HG03135 (cell line): Measurements from ENCODE around the gene KCNQ1OT1.

Source experiments
- ATAC-seq: cut with Tn5 transposase; IDR thresholded peaks from one replicate; pipeline ENCODE4 v1.9.1; 2021; ENCODE audit warnings: mild to moderate bottlenecking, moderate library complexity; ENCODE audit not compliant: unreplicated experiment

Gene KCNQ1OT1

GRCh38 chr11:2669634-2670469 lies 29.9 kb downstream of the KCNQ1OT1 start:
- no peak for ATAC-seq

DNA sequence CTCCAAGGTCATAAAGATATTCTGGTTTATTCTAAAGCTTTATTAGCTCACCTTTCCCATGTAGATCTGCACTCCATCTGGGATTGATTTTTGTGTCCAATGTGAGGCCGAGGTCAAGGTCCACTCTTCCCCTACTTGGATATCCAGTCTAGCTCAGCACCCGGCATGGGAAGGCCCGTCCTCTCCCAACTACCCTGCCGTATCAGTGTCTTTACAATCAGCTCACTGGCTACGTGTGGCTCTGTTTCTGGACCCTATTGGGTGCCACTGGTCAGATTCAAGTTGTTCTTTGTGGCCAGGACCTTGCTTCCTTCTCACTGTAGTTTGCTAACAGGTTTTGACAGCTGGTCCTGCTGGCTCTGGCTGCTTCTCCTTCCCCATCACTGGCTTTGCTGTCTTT lies 30.9 kb downstream of the KCNQ1OT1 start:
- ATAC-seq = no peak

GRCh38 chr11:2667940-2668339 lies 31.9 kb downstream of the KCNQ1OT1 start:
- no peak for ATAC-seq

- no peak for ATAC-seq
These were observed 32.8 kb downstream of the KCNQ1OT1 start for GRCh38 chr11:2666828-2667570.

DNA sequence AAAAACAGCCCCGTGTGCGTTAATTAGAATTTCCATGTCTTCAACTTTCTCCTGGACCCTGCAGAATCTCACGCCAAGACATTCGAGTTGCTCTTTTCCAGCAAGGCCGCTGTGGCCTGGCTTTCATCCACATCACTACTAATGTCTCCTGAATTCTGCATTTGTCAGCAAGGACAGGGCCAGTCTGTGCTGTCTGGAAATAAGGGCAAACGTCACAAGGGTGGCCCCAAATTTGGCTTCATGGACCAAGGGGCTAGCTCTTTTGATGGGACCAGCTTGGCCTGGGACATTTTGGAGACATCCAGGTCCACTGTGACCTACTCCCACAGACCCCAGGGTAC lies 33.4 kb downstream of the KCNQ1OT1 start:
- no peak for ATAC-seq

GRCh38 chr11:2665526-2666400 lies 34.0 kb downstream of the KCNQ1OT1 start:
- no peak for ATAC-seq

DNA sequence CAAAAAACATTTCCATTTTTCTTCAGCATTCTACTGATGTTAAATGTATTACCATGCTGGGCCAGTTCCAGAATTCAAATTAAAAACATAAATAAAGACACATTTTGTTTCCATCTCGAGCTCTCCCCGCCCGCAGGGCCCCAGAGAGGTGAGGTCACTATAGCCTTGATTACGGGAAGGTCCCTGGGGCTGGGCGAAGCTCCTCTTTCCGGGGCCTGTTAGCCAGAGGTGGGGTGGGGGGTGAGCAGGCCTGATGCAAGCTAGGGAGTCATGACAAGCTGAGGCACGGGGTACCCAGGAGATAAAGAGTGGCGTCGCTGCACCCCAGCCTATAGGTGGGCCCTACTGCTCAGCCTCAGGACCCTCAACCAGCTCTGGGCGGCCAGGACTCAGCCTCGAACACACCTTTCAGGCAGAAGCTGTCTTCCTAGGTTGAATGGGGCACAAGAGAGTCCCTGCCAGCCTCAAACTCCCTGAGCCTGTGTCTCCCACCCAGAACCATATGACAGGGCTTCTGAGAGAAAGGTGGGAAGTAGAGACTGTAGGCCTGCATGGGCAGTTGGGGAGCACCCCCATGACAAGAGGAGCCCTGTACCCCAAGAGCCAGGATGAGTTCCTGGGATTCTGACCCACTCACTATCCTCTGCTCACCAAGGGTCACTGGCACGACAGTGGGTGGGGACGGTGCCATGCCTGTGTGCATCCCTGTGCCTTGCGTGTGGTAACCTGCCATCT lies 34.8 kb downstream of the KCNQ1OT1 start:
- no peak for ATAC-seq

- no peak for ATAC-seq
These were observed 35.4 kb downstream of the KCNQ1OT1 start for GRCh38 chr11:2664376-2664775.

GRCh38 chr11:2663915-2664314 lies 35.9 kb downstream of the KCNQ1OT1 start:
- ATAC-seq = no peak

DNA sequence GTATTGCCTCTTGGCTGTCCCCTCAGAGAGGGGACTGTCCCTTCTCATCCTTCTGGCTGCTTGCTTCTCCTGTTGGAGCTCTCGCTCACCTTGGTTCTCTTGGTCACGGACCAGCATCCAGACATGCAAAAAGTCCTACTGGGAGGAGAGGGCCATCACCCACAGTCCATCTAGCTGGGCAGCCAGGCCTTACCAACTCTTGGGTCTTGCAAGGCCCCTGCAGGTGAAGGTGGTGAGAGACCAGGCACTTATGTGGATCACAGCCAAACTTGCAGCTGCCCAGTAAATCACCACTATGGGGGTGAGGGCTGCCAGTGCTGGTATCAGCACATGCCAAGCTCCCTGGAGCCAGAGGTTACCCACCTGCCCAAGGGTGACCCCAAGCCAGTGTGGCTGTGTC lies 36.3 kb downstream of the KCNQ1OT1 start:
- ATAC-seq = no peak

DNA sequence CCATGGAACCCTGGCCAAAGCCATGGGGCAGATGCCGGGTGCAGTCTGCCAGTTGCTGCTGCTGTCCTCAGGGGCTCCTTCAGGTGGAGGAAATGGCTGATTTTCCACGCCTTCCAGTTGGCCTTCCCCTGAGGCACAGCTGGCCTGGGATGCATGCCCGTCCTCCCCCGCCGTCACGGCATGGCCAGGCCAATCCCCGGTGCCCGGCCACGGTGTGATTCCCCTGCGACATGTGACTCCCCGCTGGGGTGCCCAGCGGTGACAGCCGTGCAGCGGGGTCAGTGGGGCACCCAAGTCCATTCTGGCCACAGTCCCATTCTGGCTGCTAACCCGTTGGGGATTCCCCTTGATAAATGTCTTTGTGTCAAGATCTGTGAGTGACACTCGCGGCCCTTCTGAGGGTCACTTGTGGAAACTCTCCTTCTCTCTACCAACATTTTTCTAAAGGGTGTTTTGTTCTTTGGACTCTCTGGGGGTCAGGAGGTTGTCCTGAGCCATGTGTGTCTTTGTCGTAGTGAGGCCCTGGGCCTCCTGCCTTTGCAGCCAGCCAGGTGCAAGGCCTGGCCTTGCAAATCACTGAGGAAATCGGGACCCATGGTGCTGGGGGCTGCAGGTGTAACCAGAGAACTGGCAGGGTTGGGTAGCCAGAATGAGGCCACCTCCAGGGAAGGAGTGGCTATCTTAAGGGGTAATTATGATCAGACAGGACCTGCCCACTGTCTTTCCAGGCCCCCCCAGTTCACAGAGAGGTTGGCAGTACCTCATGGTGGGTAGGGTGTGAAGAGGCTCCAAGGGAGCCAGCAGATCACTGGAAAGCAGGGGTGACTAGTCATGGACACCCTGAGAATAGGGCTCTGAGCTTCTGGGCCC lies 37.1 kb downstream of the KCNQ1OT1 start:
- no peak for ATAC-seq

GRCh38 chr11:2662024-2662312 lies 37.8 kb downstream of the KCNQ1OT1 start:
- no peak for ATAC-seq

DNA sequence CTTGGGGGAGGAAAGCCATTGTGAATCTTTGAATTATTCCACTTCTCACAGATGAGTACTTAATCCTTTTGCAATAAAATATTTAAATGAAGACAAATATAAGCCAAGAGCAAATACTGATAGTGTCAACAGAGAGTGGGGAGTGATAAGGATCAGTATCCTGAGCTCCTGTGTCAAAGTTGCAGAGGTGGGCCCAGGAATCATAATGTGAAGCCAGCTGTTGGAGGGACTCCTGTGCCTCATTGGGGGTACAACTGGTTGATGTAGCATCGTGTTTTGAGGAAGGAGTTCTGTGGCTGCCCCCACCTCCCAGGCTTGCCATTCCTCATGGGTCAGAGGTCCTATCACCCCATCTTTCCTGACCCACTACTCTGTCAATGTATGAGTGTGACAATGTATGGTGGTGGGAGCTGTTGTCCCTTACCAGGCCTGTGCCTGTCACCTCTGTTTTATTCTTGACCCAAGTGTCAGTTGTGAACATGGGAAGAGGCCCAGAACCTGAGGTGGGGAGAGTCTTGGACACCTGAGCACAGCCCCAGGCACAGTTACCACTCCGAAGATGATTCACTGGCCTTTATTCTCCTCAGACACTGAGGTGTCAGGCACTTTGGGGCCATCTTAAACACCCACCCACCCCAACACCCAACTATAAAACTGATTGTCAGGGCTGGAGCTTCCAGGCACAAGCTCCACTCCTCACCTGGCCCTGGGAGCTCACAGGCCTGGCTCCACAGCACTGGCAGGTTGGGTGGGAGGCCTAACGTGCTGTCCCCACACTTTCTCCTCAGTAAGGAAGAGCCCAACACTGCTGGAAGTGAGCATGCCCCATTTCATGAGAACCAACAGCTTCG lies 38.4 kb downstream of the KCNQ1OT1 start:
- no peak for ATAC-seq

GRCh38 chr11:2660357-2660939 lies 39.3 kb downstream of the KCNQ1OT1 start:
- ATAC-seq = no peak

DNA sequence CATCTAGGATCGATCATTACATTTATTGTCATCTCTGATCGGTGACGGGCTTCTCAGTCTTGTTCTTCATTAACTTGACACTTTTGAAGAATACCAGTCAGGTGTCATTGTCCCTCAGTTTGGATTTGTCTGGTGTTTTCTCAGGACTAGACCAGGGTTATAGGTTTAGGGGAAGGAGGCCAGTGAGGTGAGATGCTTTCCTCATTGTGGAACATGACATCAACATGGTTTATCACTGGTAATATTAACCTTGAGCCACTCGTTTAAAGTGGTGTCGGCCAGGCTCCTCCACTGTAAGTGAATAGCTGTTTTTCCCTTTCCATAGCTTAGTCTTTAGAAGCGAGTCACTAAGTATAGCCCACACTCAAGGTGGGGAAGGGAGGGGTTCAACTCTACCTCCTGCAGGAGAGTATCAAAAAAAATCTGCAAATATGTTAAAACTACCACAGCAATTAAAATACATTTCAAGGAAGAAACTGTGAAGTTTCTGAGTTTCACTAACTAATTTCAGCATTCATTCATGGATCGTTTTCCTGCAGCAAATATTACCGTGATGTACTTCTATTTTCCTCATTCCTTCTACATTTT lies 42.0 kb downstream of the KCNQ1OT1 start:
- ATAC-seq = no peak

DNA sequence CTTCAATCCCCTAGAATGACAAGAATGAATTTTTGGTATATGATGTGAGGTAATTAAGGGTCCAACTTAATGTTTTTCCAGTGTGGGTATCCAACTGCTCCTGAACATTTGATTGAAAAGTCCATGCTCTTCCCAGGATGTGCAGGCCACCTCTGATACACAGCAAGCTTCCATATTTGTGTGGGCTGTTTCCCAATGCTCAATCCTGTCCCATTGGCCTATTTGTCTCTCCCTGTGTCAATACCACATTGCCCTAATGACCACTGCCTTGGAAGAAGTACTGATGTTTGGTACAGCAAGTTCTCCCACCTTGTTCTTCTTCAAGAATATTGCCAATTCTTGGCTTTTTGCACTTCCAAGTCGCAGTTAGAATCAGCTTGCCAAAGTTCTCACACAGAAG lies 42.9 kb downstream of the KCNQ1OT1 start:
- ATAC-seq = no peak

DNA sequence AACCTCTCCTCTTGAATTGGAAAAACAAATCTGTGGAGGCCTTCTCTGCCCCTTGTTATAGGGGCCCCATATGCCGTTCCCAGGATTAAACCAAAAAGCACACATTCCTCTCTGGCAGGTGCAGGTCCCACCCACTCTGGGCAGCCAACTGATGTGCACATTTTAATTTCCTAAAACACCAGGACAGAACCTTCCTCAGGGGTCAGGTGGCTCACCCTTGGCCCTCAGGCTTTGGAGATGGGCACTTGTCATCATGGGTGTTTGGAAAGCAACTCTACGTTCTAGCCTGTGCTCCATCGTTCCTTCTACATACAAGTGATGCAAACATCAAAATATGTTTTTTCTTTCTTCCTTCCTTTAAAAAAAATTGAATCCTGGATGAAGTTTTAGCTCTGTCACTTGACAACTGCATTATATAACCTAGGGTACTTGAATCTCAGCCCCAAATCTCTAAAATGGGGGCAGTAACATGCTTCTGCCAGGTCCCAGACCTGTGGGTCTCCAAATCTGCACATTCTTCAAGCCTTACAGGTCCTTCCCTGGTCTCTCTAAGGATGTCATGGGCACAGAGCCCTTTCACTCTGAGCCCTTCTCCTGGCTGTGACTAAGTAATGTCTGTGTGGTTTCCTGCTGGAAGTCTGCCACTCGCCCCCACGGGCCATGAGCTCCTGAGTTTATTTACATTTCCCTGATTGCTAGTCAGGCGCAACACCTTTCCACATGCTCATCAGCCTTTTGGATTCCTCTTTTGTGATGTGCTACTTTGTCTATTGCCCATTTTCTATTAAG lies 43.8 kb downstream of the KCNQ1OT1 start:
- no peak for ATAC-seq
